IMR-90 (cell line): ENCODE data around the gene CDKL1. TPM values are rescaled to one million over a fixed set of nuclear protein-coding genes. Genes with fewer than 3 reads are reported as not detected.

Experiments used
- ATAC-seq: fragments of 200-7000 bp; cut with Tn5 transposase; 2 replicates; pipeline ENCODE4 v1.9.1; 2020; ENCODE audit warnings: low read depth, mild to moderate bottlenecking, moderate library complexity
- BruUV-seq: library from RNA; stranded (reverse); fragments of 400-500 nt; replicated peaks from 2 replicates; lab custom pipeline; 2021; lab: Mats Ljungman, UMichigan
- CTCF ChIA-PET: fragments of 300-600 bp; formaldehyde crosslinking; extraction: SDS; loops from one replicate; lab custom pipeline; 2021; ENCODE audit warnings: antibody characterized with exemption; lab: Yijun Ruan, JAX
- POLR2A ChIA-PET: fragments of 300-600 bp; sonication (Branson Sonifier 250); formaldehyde crosslinking; loops from one replicate; lab custom pipeline; 2022; ENCODE audit warnings: antibody characterized with exemption; ENCODE audit not compliant: unreplicated experiment; lab: Charles Lee
- DNase-seq: peaks from one replicate; pipeline ENCODE4 v3.0.0; 2013
- H2AFZ ChIP-seq: replicated peaks from 2 replicates; pipeline ENCODE3; 2013; ENCODE audit warnings: low read length, mild to moderate bottlenecking; ENCODE audit not compliant: poor library complexity
- H2AK5ac ChIP-seq: 2 replicates; pipeline ENCODE4 v1.6.1; 2013; ENCODE audit warnings: low read depth, low read length, inconsistent platforms
- H2AK9ac ChIP-seq: replicated peaks from 2 replicates; pipeline ENCODE3; 2013; ENCODE audit warnings: mild to moderate bottlenecking, low read depth, low read length, moderate library complexity; ENCODE audit not compliant: poor library complexity
- H2BK120ac ChIP-seq: 2 replicates; pipeline ENCODE4 v1.6.1; 2013; ENCODE audit warnings: low read depth, low read length, inconsistent platforms
- H2BK15ac ChIP-seq: 3 replicates; pipeline ENCODE4 v1.6.1; 2013; ENCODE audit warnings: low read depth, low read length, inconsistent platforms
- H2BK20ac ChIP-seq: 2 replicates; pipeline ENCODE4 v1.6.1; 2013; ENCODE audit warnings: low read depth, mild to moderate bottlenecking, inconsistent platforms, low read length, moderate library complexity
- H2BK5ac ChIP-seq: 2 replicates; pipeline ENCODE4 v1.6.1; 2013; ENCODE audit warnings: mild to moderate bottlenecking, low read depth, low read length, inconsistent platforms; ENCODE audit not compliant: poor library complexity, severe bottlenecking
- H3K14ac ChIP-seq: replicated peaks from 2 replicates; pipeline ENCODE4 v1.6.1; 2013; ENCODE audit warnings: low read depth, low read length, inconsistent platforms
- H3K18ac ChIP-seq: 2 replicates; pipeline ENCODE4 v1.6.1; 2013; ENCODE audit warnings: low read depth, low read length, control low read depth
- H3K23ac ChIP-seq: 2 replicates; pipeline ENCODE4 v1.6.1; 2013; ENCODE audit warnings: low read depth, low read length, inconsistent platforms
- H3K27ac ChIP-seq: 2 replicates; pipeline ENCODE4 v1.5.1; 2013; ENCODE audit warnings: mild to moderate bottlenecking, control low read depth, low read length; ENCODE audit not compliant: insufficient read depth
- H3K27me3 ChIP-seq: 2 replicates; pipeline ENCODE4 v1.6.1; 2013; ENCODE audit warnings: low read length; ENCODE audit not compliant: control insufficient read depth, insufficient read depth
- H3K36me3 ChIP-seq: 2 replicates; pipeline ENCODE4 v1.6.1; 2013; ENCODE audit warnings: low read length, mixed read lengths; ENCODE audit not compliant: control insufficient read depth, insufficient read depth
- H3K4ac ChIP-seq: 2 replicates; pipeline ENCODE4 v1.6.1; 2013; ENCODE audit warnings: low read depth, low read length, inconsistent platforms
- H3K4me1 ChIP-seq: 2 replicates; pipeline ENCODE4 v1.6.1; 2013; ENCODE audit warnings: low read length, mixed read lengths; ENCODE audit not compliant: control insufficient read depth, insufficient read depth
- H3K4me2 ChIP-seq: 2 replicates; pipeline ENCODE4 v1.6.1; 2013; ENCODE audit warnings: low read depth, mild to moderate bottlenecking, control low read depth, low read length, moderate library complexity
- H3K4me3 ChIP-seq: 2 replicates; pipeline ENCODE4 v1.5.1; 2013; ENCODE audit warnings: low read depth, mild to moderate bottlenecking, control low read depth, low read length, moderate library complexity; ENCODE audit not compliant: insufficient read depth
- H3K56ac ChIP-seq: 2 replicates; pipeline ENCODE4 v1.6.1; 2013; ENCODE audit warnings: low read length, inconsistent platforms; ENCODE audit not compliant: insufficient read depth; ENCODE audit errors: extremely low read depth
- H3K79me1 ChIP-seq, 2 experiments: 2 replicates each; pipeline ENCODE4 v1.6.1; 2013; ENCODE audit warnings: low read length in 2 of 2, inconsistent platforms in 1 of 2, low read depth in 1 of 2
- H3K9ac ChIP-seq: 2 replicates; pipeline ENCODE4 v1.6.1; 2013; ENCODE audit warnings: low read depth, low read length, control low read depth
- H3K9me1 ChIP-seq: 2 replicates; pipeline ENCODE4 v1.6.1; 2013; ENCODE audit warnings: low read length, inconsistent platforms; ENCODE audit not compliant: insufficient read depth
- H3K9me3 ChIP-seq: 2 replicates; pipeline ENCODE4 v1.6.1; 2013; ENCODE audit warnings: low read length; ENCODE audit not compliant: control insufficient read depth, insufficient read depth
- H4K20me1 ChIP-seq: 2 replicates; pipeline ENCODE4 v1.6.1; 2013; ENCODE audit warnings: low read length, inconsistent platforms; ENCODE audit not compliant: insufficient read depth
- H4K5ac ChIP-seq: 2 replicates; pipeline ENCODE4 v1.6.1; 2013; ENCODE audit warnings: mild to moderate bottlenecking, low read depth, low read length, control low read depth
- H4K8ac ChIP-seq, 2 experiments: 2 replicates each; pipeline ENCODE4 v1.6.1; 2013; ENCODE audit warnings: low read depth in 2 of 2, low read length in 2 of 2, control low read depth in 1 of 2, inconsistent platforms in 1 of 2
- H4K91ac ChIP-seq: 2 replicates; pipeline ENCODE4 v1.6.1; 2013; ENCODE audit warnings: low read depth, low read length, inconsistent platforms; ENCODE audit not compliant: insufficient read depth
- FOS ChIP-seq: fragments of 150-350 bp; IDR thresholded peaks from 2 replicates; pipeline ENCODE4 v1.6.1; 2016; ENCODE audit warnings: low read depth, low read length
- MAFK ChIP-seq: IDR thresholded peaks from 2 replicates; pipeline ENCODE4 v1.6.1; 2012; ENCODE audit warnings: low read depth, low read length, improper control_type of control experiment
- MAZ ChIP-seq: IDR thresholded peaks from 2 replicates; pipeline ENCODE4 v1.6.1; 2012; ENCODE audit warnings: low read depth, mild to moderate bottlenecking, low read length, improper control_type of control experiment, moderate library complexity, borderline replicate concordance
- POLR2A ChIP-seq: IDR thresholded peaks from 2 replicates; pipeline ENCODE4 v1.6.1; 2012; ENCODE audit warnings: mild to moderate bottlenecking, low read depth, low read length
- RAD21 ChIP-seq: IDR thresholded peaks from 2 replicates; pipeline ENCODE4 v1.6.1; 2012; ENCODE audit warnings: low read length, improper control_type of control experiment
- RFX5 ChIP-seq: IDR thresholded peaks from 2 replicates; pipeline ENCODE4 v1.8.0; 2012; ENCODE audit warnings: low read depth, mild to moderate bottlenecking, low read length, moderate library complexity
- SMC3 ChIP-seq: fragments of 150-350 bp; IDR thresholded peaks from 2 replicates; pipeline ENCODE4 v1.6.1; 2016; ENCODE audit warnings: low read depth, mild to moderate bottlenecking, antibody characterized with exemption, low read length, moderate library complexity
- WGBS, 2 experiments: methylation state at CpG; one replicate each; pipeline versions ENCODE4 v1.1.5 to v1.1.7; 2013; ENCODE audit warnings: missing lambda C conversion rate in 2 of 2; ENCODE audit not compliant: insufficient read length in 1 of 2; ENCODE audit errors: extremely low coverage in 2 of 2; 5-methylcytosine and 5-hydroxymethylcytosine counted together
- dilution Hi-C: fragments of 300-500 bp; cut with HindIII; formaldehyde crosslinking; loops from one replicate; pipeline ENCODE4 v1.14.3; 2018; ENCODE audit warnings: low sequenced_read_pairs; ENCODE audit not compliant: unreplicated experiment
- in situ Hi-C: fragments of 300-500 bp; cut with MboI; formaldehyde crosslinking; loops from 3 replicates; pipeline ENCODE4 v1.14.3; 2019; ENCODE audit warnings: low sequenced_read_pairs, inconsistent platforms, mixed read lengths
- intact Hi-C: fragments of 100-400 bp; cut with micrococcal nuclease; formaldehyde crosslinking; loops from 2 replicates; pipeline ENCODE4 v1.10.0; 2022
- polyA plus RNA-seq, 3 experiments: library from polyadenylated mRNA; depleted of rRNA; stranded (reverse); fragments of >200 nt; gene quantifications; 2 replicates each; pipeline ENCODE4 v1.2.3, GENCODE V29; 2012; ENCODE audit warnings: low replicate concordance in 1 of 3
- total RNA-seq: library from RNA; depleted of rRNA; stranded (reverse); fragments of >200 nt; gene quantifications from 2 replicates; pipeline ENCODE4 v1.2.3, GENCODE V29; 2012

CDKL1 gene
- total and polyA plus RNA-seq, 2 of the 4 experiments (the other 2 are of a cell fraction), result 1.9 to 3.8 TPM

- H2AK9ac ChIP-seq, result no peak overlapping the region
- H3K9ac ChIP-seq, result no peak overlapping the region
- no peak overlapping the region for H3K14ac ChIP-seq
- H3K27ac ChIP-seq, result no peak overlapping the region
- H3K4ac ChIP-seq, result no peak overlapping the region
- H4K8ac ChIP-seq, result no peak overlapping the region
- H3K9me3 ChIP-seq, result no peaks in the 10 kb centered on the region
- no peak overlapping the region for H3K18ac ChIP-seq
- no peak overlapping the region for H4K5ac ChIP-seq
- H3K36me3 ChIP-seq, result no peaks in the 10 kb centered on the region
- no peak overlapping the region for H3K4me3 ChIP-seq
- intact Hi-C loops (no loop called here), in situ Hi-C loops (no loop called here), dilution Hi-C loops (no loop called here)
- H2BK120ac ChIP-seq, result no peak overlapping the region
- H3K4me2 ChIP-seq, result no peak overlapping the region
- CTCF ChIA-PET, result no interaction called here
- DNase-seq (peak; percentile 34), ATAC-seq (no peak)
- H4K20me1 ChIP-seq, result no peaks in the 10 kb centered on the region
- H3K79me1 ChIP-seq, result peaks cover 12 to 27% of the 10 kb centered on the region in 2 experiments
- 100% methylated on average over 1 of the region's 4 CpGs; no CpG with 5 or more reads in 1 of the 2 experiments for WGBS, 2 experiments
- H4K91ac ChIP-seq, result no peak overlapping the region
- H3K27me3 ChIP-seq, result no peaks in the 10 kb centered on the region
- H2BK5ac ChIP-seq, result no peak overlapping the region
- POLR2A ChIA-PET, result interaction anchor here (0.7 kb wide), 1 partner anchor 196 kb away, joined by 15 read pairs; no protein-coding TSS in a partner anchor
- peaks cover 5% of the 10 kb centered on the region for H3K9me1 ChIP-seq
- no peak overlapping the region for H3K23ac ChIP-seq
- no TSS peak for BruUV-seq
- H2AK5ac ChIP-seq, result no peak overlapping the region
- H2BK15ac ChIP-seq, result no peak overlapping the region
- H3K56ac ChIP-seq, result no peak overlapping the region
- TF ChIP-seq SMC3, result no peak
- TF ChIP-seq RFX5, result no peak
- TF ChIP-seq POLR2A, result no peak
- TF ChIP-seq MAFK, result no peak
- TF ChIP-seq FOS, result no peak
- TF ChIP-seq RAD21, result no peak
- no peak for TF ChIP-seq MAZ
- peaks cover 4% of the 10 kb centered on the region for H3K4me1 ChIP-seq
- H2BK20ac ChIP-seq, result no peak overlapping the region
- no peak overlapping the region for H2AFZ ChIP-seq
Measured at GRCh38 chr14:50308363-50308915, 88.2 kb downstream of the CDKL1 start.
